Skeletal muscle satellite cell (primary cell): Measurements from ENCODE around the gene PRPF40B.

Experiments used
- H3K27me3 ChIP-seq: 2 replicates; pipeline ENCODE4 v1.7.0; 2013; ENCODE audit warnings: low read length; ENCODE audit not compliant: control insufficient read depth, insufficient read depth
- H3K36me3 ChIP-seq: 2 replicates; pipeline ENCODE4 v1.7.0; 2013; ENCODE audit warnings: mild to moderate bottlenecking, control low read depth, low read length; ENCODE audit not compliant: insufficient read depth
- H3K4me1 ChIP-seq: 2 replicates; pipeline ENCODE4 v1.7.0; 2013; ENCODE audit warnings: low read length; ENCODE audit not compliant: control insufficient read depth, insufficient read depth
- H3K4me2 ChIP-seq: 2 replicates; pipeline ENCODE4 v1.7.0; 2013; ENCODE audit warnings: mild to moderate bottlenecking, low read length
- H3K4me3 ChIP-seq: 2 replicates; pipeline ENCODE4 v1.7.0; 2013; ENCODE audit warnings: low read length
- H3K9ac ChIP-seq: 2 replicates; pipeline ENCODE4 v1.7.0; 2013; ENCODE audit warnings: mild to moderate bottlenecking, low read depth, low read length, moderate library complexity
- H3K9me3 ChIP-seq: replicated peaks from 2 replicates; pipeline ENCODE4 v1.7.0; 2013; ENCODE audit warnings: mild to moderate bottlenecking, control low read depth, low read length

Gene PRPF40B

DNA sequence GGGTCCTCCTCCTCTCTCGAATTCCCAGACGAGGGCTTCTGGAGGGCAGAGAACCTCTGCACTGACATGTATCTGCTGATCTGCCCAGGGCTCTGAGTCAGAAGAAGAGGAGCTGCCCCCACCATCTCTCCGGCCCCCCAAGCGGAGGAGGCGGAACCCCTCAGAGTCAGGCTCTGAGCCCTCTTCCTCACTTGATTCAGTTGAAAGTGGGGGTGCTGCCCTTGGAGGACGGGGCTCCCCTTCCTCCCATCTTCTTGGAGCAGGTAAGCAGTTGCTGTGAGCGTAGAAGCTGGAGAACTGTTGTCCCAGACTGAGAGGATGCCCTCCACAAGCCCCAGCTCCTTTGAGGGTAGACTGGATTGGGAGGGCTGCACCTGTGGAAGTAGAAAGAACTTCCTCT lies 19.8 kb downstream of the PRPF40B start:
- H3K9ac ChIP-seq = no peak overlapping the region
- no peak overlapping the region for H3K4me3 ChIP-seq
- no peak overlapping the region for H3K4me2 ChIP-seq
- H3K4me1 ChIP-seq = no peaks in the 10 kb centered on the region
- H3K27me3 ChIP-seq = no peaks in the 10 kb centered on the region
- peaks cover 69% of the 10 kb centered on the region for H3K36me3 ChIP-seq
- H3K9me3 ChIP-seq = no peaks in the 10 kb centered on the region

- no peak overlapping the region for H3K4me2 ChIP-seq
- peaks cover 74% of the 10 kb centered on the region for H3K36me3 ChIP-seq
- H3K9ac ChIP-seq = no peak overlapping the region
- H3K27me3 ChIP-seq = no peaks in the 10 kb centered on the region
- H3K9me3 ChIP-seq = no peaks in the 10 kb centered on the region
- H3K4me1 ChIP-seq = peaks cover 3% of the 10 kb centered on the region
- no peak overlapping the region for H3K4me3 ChIP-seq
Measured at GRCh38 chr12:49643961-49644619, 20.7 kb downstream of the PRPF40B start.

- peaks cover 79% of the 10 kb centered on the region for H3K36me3 ChIP-seq
- H3K4me2 ChIP-seq = no peak overlapping the region
- H3K4me3 ChIP-seq = no peak overlapping the region
- H3K27me3 ChIP-seq = no peaks in the 10 kb centered on the region
- no peak overlapping the region for H3K9ac ChIP-seq
- H3K4me1 ChIP-seq = peaks cover 3% of the 10 kb centered on the region
- no peaks in the 10 kb centered on the region for H3K9me3 ChIP-seq
Measured at GRCh38 chr12:49644620-49644994, 21.2 kb downstream of the PRPF40B start.

- no peak overlapping the region for H3K4me2 ChIP-seq
- peaks cover 3% of the 10 kb centered on the region for H3K4me1 ChIP-seq
- H3K27me3 ChIP-seq = no peaks in the 10 kb centered on the region
- no peak overlapping the region for H3K4me3 ChIP-seq
- H3K9me3 ChIP-seq = no peaks in the 10 kb centered on the region
- no peak overlapping the region for H3K9ac ChIP-seq
- peaks cover 87% of the 10 kb centered on the region for H3K36me3 ChIP-seq
Measured at GRCh38 chr12:49645146-49646039, 22.0 kb downstream of the PRPF40B start.

GRCh38 chr12:49646331-49646830 lies 23.0 kb downstream of the PRPF40B start:
- Histone ChIP-seq H3K9me3 (no peaks in the 10 kb centered on the region), H3K4me3 (no peak overlapping the region), H3K36me3 (peaks cover 90% of the 10 kb centered on the region)

DNA sequence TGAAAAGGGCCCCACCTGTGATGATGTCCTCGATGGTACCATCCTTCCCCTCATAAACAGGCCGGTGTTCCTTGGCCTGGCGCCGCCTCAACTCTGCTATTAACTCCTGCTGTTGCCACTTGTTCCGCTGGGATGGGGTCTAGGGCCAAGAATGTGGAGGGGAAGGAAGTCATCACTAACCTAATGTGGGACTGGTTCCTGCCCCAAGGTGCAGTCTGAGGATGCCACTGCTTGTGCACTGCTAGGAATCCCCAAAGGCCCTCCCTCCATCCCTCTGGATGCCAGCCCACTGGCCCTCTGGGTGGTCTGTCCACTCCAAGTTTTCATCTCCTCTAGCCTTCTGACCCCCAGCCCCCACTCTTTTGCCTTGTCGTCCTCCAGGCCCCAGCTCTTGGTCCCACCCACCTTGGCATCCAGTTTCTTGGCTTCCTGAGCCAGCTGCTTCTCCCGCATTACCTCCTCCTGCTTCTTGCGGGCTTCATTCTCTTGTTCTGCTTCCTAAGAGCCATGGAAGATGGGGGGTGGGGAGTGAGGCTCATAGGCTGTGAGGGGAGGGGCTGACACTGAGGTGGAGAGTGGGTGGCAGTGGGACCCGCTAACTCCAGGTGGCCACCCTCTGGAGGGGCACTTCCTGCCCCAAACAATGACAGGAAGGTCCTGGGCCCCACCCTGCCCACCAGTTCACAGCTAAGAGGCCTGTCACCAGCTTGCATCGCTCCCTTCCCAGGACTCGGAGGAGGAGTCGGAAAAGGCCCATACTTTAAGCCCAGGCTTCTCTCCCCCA lies 23.7 kb downstream of the PRPF40B start:
- Histone ChIP-seq H3K27me3 (no peaks in the 10 kb centered on the region), H3K4me3 (no peak overlapping the region), H3K36me3 (peaks cover 90% of the 10 kb centered on the region), H3K9ac (no peak overlapping the region), H3K9me3 (no peaks in the 10 kb centered on the region), H3K4me1 (peaks cover 3% of the 10 kb centered on the region), H3K4me2 (no peak overlapping the region)

More at GRCh38 chr12:49646331-49646830, 23.0 kb downstream of the PRPF40B start:
- no peaks in the 10 kb centered on the region for H3K27me3 ChIP-seq
- peaks cover 3% of the 10 kb centered on the region for H3K4me1 ChIP-seq
- H3K4me2 ChIP-seq = no peak overlapping the region
- H3K9ac ChIP-seq = no peak overlapping the region

GRCh38 chr12:49647827-49648711 lies 24.7 kb downstream of the PRPF40B start:
- Histone ChIP-seq H3K4me3 (no peak overlapping the region), H3K4me2 (no peak overlapping the region), H3K9ac (no peak overlapping the region), H3K27me3 (no peaks in the 10 kb centered on the region), H3K9me3 (no peaks in the 10 kb centered on the region), H3K36me3 (peaks cover 89% of the 10 kb centered on the region), H3K4me1 (peaks cover 3% of the 10 kb centered on the region)

- H3K9ac ChIP-seq = no peak overlapping the region
- peaks cover 89% of the 10 kb centered on the region for H3K36me3 ChIP-seq
- no peak overlapping the region for H3K4me2 ChIP-seq
- no peaks in the 10 kb centered on the region for H3K9me3 ChIP-seq
- H3K27me3 ChIP-seq = no peaks in the 10 kb centered on the region
- no peak overlapping the region for H3K4me3 ChIP-seq
- H3K4me1 ChIP-seq = peaks cover 3% of the 10 kb centered on the region
Measured at GRCh38 chr12:49648712-49649003, 25.3 kb downstream of the PRPF40B start.

- Histone ChIP-seq H3K36me3 (peaks cover 88% of the 10 kb centered on the region), H3K4me3 (no peak overlapping the region), H3K9me3 (no peaks in the 10 kb centered on the region), H3K4me2 (no peak overlapping the region), H3K27me3 (no peaks in the 10 kb centered on the region), H3K4me1 (peaks cover 3% of the 10 kb centered on the region), H3K9ac (no peak overlapping the region)
Measured at GRCh38 chr12:49649445-49649844, 26.1 kb downstream of the PRPF40B start.

DNA sequence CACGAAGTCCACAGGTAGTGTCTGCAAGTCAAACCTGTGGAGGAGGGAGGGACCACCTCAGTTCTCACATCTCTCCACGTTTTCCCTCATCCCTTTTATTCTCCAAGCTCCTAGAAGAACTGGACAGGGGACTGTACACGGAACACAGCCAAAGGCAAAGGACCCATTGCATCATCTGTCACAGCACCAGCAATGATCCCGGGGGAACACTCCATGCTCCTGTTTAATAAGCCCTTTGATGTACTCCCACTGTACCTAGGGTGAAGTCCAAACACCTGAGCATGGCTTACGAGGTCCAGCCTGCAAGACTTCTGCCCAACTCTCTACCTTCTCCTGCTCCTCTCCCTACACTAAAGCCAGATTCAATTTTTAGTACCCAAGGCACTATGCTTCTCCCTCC lies 26.5 kb downstream of the PRPF40B start:
- H3K9me3 ChIP-seq = no peaks in the 10 kb centered on the region
- peaks cover 90% of the 10 kb centered on the region for H3K36me3 ChIP-seq
- H3K4me3 ChIP-seq = no peak overlapping the region
- H3K4me2 ChIP-seq = no peak overlapping the region
- no peaks in the 10 kb centered on the region for H3K27me3 ChIP-seq
- no peak overlapping the region for H3K9ac ChIP-seq
- peaks cover 3% of the 10 kb centered on the region for H3K4me1 ChIP-seq
